Measurements from ENCODE around the gene VPS9D1.

DNA sequence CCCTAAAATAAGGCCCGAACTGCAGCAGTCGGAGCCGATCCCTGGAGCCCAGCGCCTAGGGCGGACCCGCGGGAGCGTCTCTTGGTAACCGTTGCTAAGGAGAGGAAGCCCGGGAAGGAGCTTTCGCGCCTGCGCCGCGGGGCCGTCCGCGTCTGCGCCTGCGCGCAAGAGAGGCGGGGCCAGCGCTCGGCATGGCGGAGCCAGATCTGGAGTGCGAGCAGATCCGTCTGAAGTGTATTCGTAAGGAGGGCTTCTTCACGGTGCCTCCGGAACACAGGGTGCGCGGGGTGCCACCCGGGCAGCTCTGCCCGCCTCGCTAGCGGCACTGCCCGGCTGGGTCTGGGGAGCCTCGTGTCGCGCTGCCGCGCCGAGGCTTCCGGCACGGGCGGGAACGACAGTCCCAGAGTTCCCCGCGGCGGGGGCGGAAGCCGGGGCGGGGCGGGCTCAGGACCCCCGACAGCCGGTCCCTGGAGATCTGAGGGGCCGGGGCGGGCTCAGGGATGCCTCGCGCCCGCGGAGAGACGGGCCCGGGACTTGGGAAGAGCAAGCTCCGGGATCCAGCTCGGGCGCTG lies 34.1 kb downstream of the VPS9D1 start, which contains the start of gene CDK10:
- TF ChIP-seq EZH2 (IDR thresholded peaks at IDR 0.05; ENCODE audit: borderline replicate concordance, low read length) (no peak), CTCF (conservative IDR thresholded peaks at IDR 0.05 in 1 of 2, IDR thresholded peaks at IDR 0.05 in 1 of 2; ENCODE audit: extremely low read depth in 1 of 2, insufficient read depth in 1 of 2, low read depth in 1 of 2, low read length in 2 of 2) (no peak)
